ENCODE results near the gene FRAS1. TPM values are rescaled to one million over a fixed set of nuclear protein-coding genes. Genes with fewer than 3 reads are reported as not detected.

Gene FRAS1
- total RNA-seq, 2 experiments from 2014 or later = 0.05 to 0.22 TPM

DNA sequence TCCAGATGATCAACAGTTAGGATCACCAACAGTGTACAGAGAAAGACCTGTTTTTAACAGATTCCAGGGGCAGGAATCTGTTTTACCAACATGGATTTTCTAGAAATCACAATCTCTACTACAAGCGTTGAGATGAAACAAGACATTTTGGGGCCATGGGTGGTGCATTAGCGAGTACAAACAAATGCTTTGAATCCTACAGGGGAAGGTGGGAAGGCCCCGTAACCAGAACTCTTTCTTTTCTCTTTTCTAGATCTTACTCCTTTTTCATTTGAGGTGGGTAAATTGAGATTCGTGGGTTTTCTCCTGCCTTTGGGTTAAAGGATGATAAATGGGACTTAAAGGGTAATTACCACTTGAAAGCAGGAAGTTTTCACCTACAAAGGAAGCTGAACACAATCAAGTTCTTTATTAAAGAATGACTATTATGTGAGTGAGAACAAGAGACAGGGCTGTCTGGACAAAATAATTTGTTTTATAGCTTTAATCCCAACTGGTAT, 304.5 kb downstream of the FRAS1 start:
- ATAC-seq (no peak), DNase-seq (no peak)
- Mint-ChIP-seq H3K4me3 (no peak overlapping the region), H3K4me1 (ENCODE audit: low read depth) (no peaks in the 10 kb centered on the region), H3K27ac (no peak overlapping the region), H3K27me3 (peaks cover 10% of the 10 kb centered on the region), H3K9me3 (no peaks in the 10 kb centered on the region), H3K36me3 (ENCODE audit: low read depth) (no peaks in the 10 kb centered on the region)
- CTCF ChIA-PET = no interaction called here
- POLR2A ChIA-PET = no interaction called here
- no peak for TF ChIP-seq CTCF (IDR thresholded peaks at IDR 0.05)
- intact Hi-C loops (cut with micrococcal nuclease) = no loop called here

- TF ChIP-seq CTCF (IDR thresholded peaks at IDR 0.05) = no peak
- H3K4me1 Mint-ChIP-seq (ENCODE audit: low read depth) = no peaks in the 10 kb centered on the region
- ATAC-seq = no peak
- H3K27ac Mint-ChIP-seq = no peak overlapping the region
- H3K4me3 Mint-ChIP-seq = no peak overlapping the region
- POLR2A ChIA-PET = no interaction called here
- H3K9me3 Mint-ChIP-seq = no peaks in the 10 kb centered on the region
- no peak for DNase-seq
- CTCF ChIA-PET = no interaction called here
- H3K27me3 Mint-ChIP-seq = peaks cover 4% of the 10 kb centered on the region
- intact Hi-C loops (cut with micrococcal nuclease) = no loop called here
- no peaks in the 10 kb centered on the region for H3K36me3 Mint-ChIP-seq (ENCODE audit: low read depth)
These were observed 305.2 kb downstream of the FRAS1 start for GRCh38 chr4:78362310-78362709.

GRCh38 chr4:78363031-78363570, 306.0 kb downstream of the FRAS1 start:
- H3K4me3 Mint-ChIP-seq = no peak overlapping the region
- CTCF ChIA-PET = no interaction called here
- no peaks in the 10 kb centered on the region for H3K9me3 Mint-ChIP-seq
- no peaks in the 10 kb centered on the region for H3K4me1 Mint-ChIP-seq (ENCODE audit: low read depth)
- no peaks in the 10 kb centered on the region for H3K36me3 Mint-ChIP-seq (ENCODE audit: low read depth)
- POLR2A ChIA-PET = no interaction called here
- peaks cover 3% of the 10 kb centered on the region for H3K27me3 Mint-ChIP-seq
- no peak overlapping the region for H3K27ac Mint-ChIP-seq
- ATAC-seq (no peak), DNase-seq (no peak)
- TF ChIP-seq CTCF (IDR thresholded peaks at IDR 0.05) = no peak
- intact Hi-C loops (cut with micrococcal nuclease) = no loop called here

DNA sequence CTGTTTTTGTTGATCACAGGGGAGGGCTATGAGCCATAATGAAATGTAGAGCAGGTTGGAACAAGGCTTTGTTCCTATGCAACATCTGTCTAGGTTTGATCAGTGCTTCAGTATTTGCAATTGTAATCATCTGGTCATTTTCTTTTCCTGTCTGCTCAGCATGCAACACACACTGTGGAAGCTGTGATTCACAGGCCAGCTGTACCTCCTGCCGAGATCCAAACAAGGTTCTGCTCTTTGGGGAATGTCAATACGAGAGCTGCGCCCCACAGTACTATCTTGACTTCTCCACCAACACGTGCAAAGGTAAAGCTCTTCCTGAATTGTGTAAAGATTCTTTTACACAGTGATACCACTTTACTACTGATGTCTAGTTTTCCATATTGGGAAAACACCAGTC, 312.6 kb downstream of the FRAS1 start:
- ChIA-PET CTCF (no interaction called here), POLR2A (no interaction called here)
- intact Hi-C loops (cut with micrococcal nuclease) = no loop called here

More for the DNA sequence above, 312.6 kb downstream of the FRAS1 start:
- Mint-ChIP-seq H3K36me3 (ENCODE audit: low read depth) (no peaks in the 10 kb centered on the region), H3K9me3 (no peaks in the 10 kb centered on the region), H3K27ac (no peak overlapping the region), H3K27me3 (peaks cover 6% of the 10 kb centered on the region), H3K4me3 (no peak overlapping the region), H3K4me1 (ENCODE audit: low read depth) (no peaks in the 10 kb centered on the region)
- no peak for DNase-seq
- no peak for TF ChIP-seq CTCF (IDR thresholded peaks at IDR 0.05)
- ATAC-seq = no peak

Measured in activated CD8-positive, alpha-beta T cell treated with anti-CD3 and anti-CD28 coated beads for 36 hours (primary cell).